ENCODE measurements around the gene PLEKHA3. TPM values are rescaled to one million over a fixed set of nuclear protein-coding genes. Genes with fewer than 3 reads are reported as not detected.

The PLEKHA3 gene
- total and polyA plus RNA-seq, 2 experiments from 2014 or later, result 8.8 to 15.2 TPM

DNA sequence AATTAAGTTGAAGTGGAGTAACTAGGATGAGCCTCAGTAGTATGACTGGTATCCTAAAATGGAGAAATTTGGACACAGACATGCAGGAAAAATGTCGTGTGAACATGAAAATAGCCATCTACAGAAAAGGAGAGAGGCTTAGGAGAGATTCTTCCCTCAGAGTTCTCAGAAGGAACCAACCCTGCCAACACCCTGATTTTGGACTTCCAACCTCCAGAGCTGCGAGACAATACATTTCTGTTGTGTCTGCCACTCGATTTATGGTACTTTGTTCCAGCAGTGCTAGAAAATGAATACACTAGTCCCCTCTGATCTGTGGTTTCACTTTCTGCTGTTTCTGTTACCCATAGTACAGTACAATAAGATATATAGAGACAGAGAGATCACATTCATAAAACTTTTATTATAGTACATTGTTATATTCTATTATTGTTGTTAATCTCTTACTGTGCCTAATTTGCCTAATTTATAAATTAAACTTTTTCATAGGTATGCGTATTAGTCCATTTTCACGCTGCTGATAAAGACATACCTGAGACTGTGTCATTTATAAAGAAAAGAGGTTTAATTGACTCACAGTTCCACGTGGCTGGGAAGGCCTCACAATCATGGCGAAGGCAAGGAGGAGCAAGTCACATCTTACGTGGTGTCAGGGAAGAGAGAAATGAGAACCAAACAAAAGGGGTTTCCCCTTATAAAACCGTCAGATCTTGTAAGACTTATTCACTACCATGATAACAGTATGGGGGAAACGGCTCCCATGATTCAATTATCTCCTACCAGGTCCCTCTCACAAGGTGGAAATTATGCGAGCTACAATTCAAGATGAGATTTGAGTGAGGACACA is 41.3 kb downstream of the PLEKHA3 start:
- ATAC-seq (no peak), DNase-seq (ENCODE audit: low spot score) (no peak)
- H3K79me2 ChIP-seq (replicated peaks; ENCODE audit: insufficient read depth), result peaks cover 26% of the 10 kb centered on the region
- no peaks in the 10 kb centered on the region for H3K36me3 ChIP-seq (ENCODE audit: insufficient read depth)
- H3K27ac ChIP-seq (ENCODE audit: low read depth), result no peak overlapping the region
- no peak overlapping the region for H3K4me2 ChIP-seq
- no peak overlapping the region for H3K4me3 Mint-ChIP-seq
- H3K4me1 ChIP-seq (ENCODE audit: insufficient read depth), result peaks cover 8% of the 10 kb centered on the region; the same call in 1 of the 2 replicates
- 0 out of 2 replicates have a peak, but pooled peaks cover 5% of the 10 kb centered on the region for H3K9me2 ChIP-seq (ENCODE audit: insufficient read depth)
- no peaks in the 10 kb centered on the region for H3K4me1 Mint-ChIP-seq
- H3K27me3 ChIP-seq (ENCODE audit: insufficient read depth), result no peaks in the 10 kb centered on the region
- H2AFZ ChIP-seq, result no peak overlapping the region
- TF ChIP-seq ZNF331 (CRISPR knock-in tag; IDR thresholded peaks at IDR 0.05; ENCODE audit: low read depth), result no peak
- no peak for TF ChIP-seq STAT1 (IDR thresholded peaks at IDR 0.05; ENCODE audit: unreplicated experiment)
- TF ChIP-seq, protein P1, sequence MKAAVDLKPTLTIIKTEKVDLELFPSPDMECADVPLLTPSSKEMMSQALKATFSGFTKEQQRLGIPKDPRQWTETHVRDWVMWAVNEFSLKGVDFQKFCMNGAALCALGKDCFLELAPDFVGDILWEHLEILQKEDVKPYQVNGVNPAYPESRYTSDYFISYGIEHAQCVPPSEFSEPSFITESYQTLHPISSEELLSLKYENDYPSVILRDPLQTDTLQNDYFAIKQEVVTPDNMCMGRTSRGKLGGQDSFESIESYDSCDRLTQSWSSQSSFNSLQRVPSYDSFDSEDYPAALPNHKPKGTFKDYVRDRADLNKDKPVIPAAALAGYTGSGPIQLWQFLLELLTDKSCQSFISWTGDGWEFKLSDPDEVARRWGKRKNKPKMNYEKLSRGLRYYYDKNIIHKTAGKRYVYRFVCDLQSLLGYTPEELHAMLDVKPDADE (IDR thresholded peaks at IDR 0.05), result no peak
- no peak for TF ChIP-seq ZNF114 (CRISPR knock-in tag; IDR thresholded peaks at IDR 0.05)
- no peak for TF ChIP-seq CREB1 (CRISPR knock-in tag; IDR thresholded peaks at IDR 0.05; ENCODE audit: low read depth)
- H4K20me1 ChIP-seq (replicated peaks; ENCODE audit: insufficient read depth), result 0 out of 2 replicates have a peak, but pooled peaks cover 5% of the 10 kb centered on the region
- H3K36me3 Mint-ChIP-seq (ENCODE audit: low read depth), result peaks cover 3% of the 10 kb centered on the region; the same call in 1 of the 3 replicates
- no peak overlapping the region for H3K27ac Mint-ChIP-seq
- H3K4me3 ChIP-seq, result no peak overlapping the region
- H3K9me3 Mint-ChIP-seq, result no peaks in the 10 kb centered on the region
- H3F3A ChIP-seq (replicated peaks; ENCODE audit: low read depth), result no peaks in the 10 kb centered on the region
- H3K27me3 Mint-ChIP-seq (ENCODE audit: insufficient read depth, low read depth, poor library complexity), result peaks cover 13% of the 10 kb centered on the region

GRCh38 chr2:178522950-178523595 is 42.8 kb downstream of the PLEKHA3 start:
- H3K4me2 ChIP-seq, result peak overlapping the region; percentile 85
- H3K36me3 ChIP-seq (ENCODE audit: insufficient read depth), result no peaks in the 10 kb centered on the region
- 0 out of 2 replicates have a peak, but pooled peaks cover 5% of the 10 kb centered on the region for H3K9me2 ChIP-seq (ENCODE audit: insufficient read depth)
- no peaks in the 10 kb centered on the region for H3K27me3 ChIP-seq (ENCODE audit: insufficient read depth)
- H3K4me3 ChIP-seq, result peak overlapping the region; percentile 73
- peak overlapping the region; percentile 93 for H3K27ac Mint-ChIP-seq
- peak; percentile 96 for DNase-seq (ENCODE audit: low spot score)
- H3K27me3 Mint-ChIP-seq (ENCODE audit: insufficient read depth, low read depth, poor library complexity), result peaks cover 12% of the 10 kb centered on the region
- no peaks in the 10 kb centered on the region for H3K4me1 Mint-ChIP-seq
- peaks cover 8% of the 10 kb centered on the region; the same call in 1 of the 2 replicates for H3K4me1 ChIP-seq (ENCODE audit: insufficient read depth)
- peaks cover 3% of the 10 kb centered on the region; the same call in 1 of the 3 replicates for H3K36me3 Mint-ChIP-seq (ENCODE audit: low read depth)
- no peaks in the 10 kb centered on the region for H3F3A ChIP-seq (replicated peaks; ENCODE audit: low read depth)
- H4K20me1 ChIP-seq (replicated peaks; ENCODE audit: insufficient read depth), result no peaks in the 10 kb centered on the region
- H2AFZ ChIP-seq, result peak overlapping the region; percentile 67
- peak overlapping the region; percentile 95 for H3K4me3 Mint-ChIP-seq
- ATAC-seq, result peak; percentile 99
- H3K79me2 ChIP-seq (replicated peaks; ENCODE audit: insufficient read depth), result peaks cover 42% of the 10 kb centered on the region
- H3K9me3 Mint-ChIP-seq, result no peaks in the 10 kb centered on the region
- H3K27ac ChIP-seq (ENCODE audit: low read depth), result 0 out of 2 replicates have a peak overlapping the region, but pooled peaks have one; percentile 27
- TF ChIP-seq CREB1 (CRISPR knock-in tag; IDR thresholded peaks at IDR 0.05; ENCODE audit: low read depth) (peak; percentile 93), ZNF114 (CRISPR knock-in tag; IDR thresholded peaks at IDR 0.05) (0 out of 2 replicates have a peak, but pooled peaks have one; percentile 15), JUNB (IDR thresholded peaks at IDR 0.05; ENCODE audit: unreplicated experiment) (no peak)
- TF ChIP-seq, protein P2, sequence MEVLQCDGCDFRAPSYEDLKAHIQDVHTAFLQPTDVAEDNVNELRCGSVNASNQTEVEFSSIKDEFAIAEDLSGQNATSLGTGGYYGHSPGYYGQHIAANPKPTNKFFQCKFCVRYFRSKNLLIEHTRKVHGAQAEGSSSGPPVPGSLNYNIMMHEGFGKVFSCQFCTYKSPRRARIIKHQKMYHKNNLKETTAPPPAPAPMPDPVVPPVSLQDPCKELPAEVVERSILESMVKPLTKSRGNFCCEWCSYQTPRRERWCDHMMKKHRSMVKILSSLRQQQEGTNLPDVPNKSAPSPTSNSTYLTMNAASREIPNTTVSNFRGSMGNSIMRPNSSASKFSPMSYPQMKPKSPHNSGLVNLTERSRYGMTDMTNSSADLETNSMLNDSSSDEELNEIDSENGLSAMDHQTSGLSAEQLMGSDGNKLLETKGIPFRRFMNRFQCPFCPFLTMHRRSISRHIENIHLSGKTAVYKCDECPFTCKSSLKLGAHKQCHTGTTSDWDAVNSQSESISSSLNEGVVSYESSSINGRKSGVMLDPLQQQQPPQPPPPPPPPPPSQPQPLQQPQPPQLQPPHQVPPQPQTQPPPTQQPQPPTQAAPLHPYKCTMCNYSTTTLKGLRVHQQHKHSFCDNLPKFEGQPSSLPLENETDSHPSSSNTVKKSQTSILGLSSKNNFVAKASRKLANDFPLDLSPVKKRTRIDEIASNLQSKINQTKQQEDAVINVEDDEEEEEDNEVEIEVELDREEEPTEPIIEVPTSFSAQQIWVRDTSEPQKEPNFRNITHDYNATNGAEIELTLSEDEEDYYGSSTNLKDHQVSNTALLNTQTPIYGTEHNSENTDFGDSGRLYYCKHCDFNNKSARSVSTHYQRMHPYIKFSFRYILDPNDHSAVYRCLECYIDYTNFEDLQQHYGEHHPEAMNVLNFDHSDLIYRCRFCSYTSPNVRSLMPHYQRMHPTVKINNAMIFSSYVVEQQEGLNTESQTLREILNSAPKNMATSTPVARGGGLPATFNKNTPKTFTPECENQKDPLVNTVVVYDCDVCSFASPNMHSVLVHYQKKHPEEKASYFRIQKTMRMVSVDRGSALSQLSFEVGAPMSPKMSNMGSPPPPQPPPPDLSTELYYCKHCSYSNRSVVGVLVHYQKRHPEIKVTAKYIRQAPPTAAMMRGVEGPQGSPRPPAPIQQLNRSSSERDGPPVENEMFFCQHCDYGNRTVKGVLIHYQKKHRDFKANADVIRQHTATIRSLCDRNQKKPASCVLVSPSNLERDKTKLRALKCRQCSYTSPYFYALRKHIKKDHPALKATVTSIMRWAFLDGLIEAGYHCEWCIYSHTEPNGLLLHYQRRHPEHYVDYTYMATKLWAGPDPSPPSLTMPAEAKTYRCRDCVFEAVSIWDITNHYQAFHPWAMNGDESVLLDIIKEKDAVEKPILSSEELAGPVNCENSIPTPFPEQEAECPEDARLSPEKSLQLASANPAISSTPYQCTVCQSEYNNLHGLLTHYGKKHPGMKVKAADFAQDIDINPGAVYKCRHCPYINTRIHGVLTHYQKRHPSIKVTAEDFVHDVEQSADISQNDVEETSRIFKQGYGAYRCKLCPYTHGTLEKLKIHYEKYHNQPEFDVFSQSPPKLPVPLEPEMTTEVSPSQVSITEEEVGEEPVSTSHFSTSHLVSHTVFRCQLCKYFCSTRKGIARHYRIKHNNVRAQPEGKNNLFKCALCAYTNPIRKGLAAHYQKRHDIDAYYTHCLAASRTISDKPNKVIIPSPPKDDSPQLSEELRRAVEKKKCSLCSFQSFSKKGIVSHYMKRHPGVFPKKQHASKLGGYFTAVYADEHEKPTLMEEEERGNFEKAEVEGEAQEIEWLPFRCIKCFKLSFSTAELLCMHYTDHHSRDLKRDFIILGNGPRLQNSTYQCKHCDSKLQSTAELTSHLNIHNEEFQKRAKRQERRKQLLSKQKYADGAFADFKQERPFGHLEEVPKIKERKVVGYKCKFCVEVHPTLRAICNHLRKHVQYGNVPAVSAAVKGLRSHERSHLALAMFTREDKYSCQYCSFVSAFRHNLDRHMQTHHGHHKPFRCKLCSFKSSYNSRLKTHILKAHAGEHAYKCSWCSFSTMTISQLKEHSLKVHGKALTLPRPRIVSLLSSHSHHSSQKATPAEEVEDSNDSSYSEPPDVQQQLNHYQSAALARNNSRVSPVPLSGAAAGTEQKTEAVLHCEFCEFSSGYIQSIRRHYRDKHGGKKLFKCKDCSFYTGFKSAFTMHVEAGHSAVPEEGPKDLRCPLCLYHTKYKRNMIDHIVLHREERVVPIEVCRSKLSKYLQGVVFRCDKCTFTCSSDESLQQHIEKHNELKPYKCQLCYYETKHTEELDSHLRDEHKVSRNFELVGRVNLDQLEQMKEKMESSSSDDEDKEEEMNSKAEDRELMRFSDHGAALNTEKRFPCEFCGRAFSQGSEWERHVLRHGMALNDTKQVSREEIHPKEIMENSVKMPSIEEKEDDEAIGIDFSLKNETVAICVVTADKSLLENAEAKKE (CRISPR knock-in tag; IDR thresholded peaks at IDR 0.05), result peak; percentile 77; the same call in 1 of the 2 replicates
- TF ChIP-seq, protein P3, sequence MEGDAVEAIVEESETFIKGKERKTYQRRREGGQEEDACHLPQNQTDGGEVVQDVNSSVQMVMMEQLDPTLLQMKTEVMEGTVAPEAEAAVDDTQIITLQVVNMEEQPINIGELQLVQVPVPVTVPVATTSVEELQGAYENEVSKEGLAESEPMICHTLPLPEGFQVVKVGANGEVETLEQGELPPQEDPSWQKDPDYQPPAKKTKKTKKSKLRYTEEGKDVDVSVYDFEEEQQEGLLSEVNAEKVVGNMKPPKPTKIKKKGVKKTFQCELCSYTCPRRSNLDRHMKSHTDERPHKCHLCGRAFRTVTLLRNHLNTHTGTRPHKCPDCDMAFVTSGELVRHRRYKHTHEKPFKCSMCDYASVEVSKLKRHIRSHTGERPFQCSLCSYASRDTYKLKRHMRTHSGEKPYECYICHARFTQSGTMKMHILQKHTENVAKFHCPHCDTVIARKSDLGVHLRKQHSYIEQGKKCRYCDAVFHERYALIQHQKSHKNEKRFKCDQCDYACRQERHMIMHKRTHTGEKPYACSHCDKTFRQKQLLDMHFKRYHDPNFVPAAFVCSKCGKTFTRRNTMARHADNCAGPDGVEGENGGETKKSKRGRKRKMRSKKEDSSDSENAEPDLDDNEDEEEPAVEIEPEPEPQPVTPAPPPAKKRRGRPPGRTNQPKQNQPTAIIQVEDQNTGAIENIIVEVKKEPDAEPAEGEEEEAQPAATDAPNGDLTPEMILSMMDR (conservative IDR thresholded peaks at IDR 0.05; ENCODE audit: low read depth in 2 of 2), result peak; percentile 67 to 90

Data from GM23338 (cell line).